ENCODE data around the gene IL22RA2.

DNA sequence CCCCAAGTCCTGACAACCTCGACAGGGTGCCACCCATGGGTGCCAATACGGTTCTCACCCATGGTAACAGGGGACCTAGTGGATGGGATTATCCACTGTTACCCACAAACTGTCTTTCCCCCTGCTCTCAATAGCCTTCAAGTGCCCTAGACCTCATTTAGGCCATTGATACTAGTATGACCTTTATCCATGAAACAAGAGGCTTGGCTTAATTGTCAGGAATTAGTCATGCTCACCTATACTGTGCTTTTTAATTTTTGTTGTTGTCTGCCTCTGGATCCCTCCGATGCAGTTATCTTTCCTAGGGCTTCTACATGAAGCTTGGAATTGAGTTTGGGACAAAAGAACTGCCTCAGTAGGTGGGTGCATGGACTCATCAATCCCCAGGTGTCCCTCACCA, 11.8 kb upstream of the IL22RA2 start:
- no peak for TF ChIP-seq EZH2 (IDR thresholded peaks at IDR 0.05; ENCODE audit: borderline replicate concordance, low read depth, low read length, poor library complexity, severe bottlenecking)
- TF ChIP-seq, protein P1, sequence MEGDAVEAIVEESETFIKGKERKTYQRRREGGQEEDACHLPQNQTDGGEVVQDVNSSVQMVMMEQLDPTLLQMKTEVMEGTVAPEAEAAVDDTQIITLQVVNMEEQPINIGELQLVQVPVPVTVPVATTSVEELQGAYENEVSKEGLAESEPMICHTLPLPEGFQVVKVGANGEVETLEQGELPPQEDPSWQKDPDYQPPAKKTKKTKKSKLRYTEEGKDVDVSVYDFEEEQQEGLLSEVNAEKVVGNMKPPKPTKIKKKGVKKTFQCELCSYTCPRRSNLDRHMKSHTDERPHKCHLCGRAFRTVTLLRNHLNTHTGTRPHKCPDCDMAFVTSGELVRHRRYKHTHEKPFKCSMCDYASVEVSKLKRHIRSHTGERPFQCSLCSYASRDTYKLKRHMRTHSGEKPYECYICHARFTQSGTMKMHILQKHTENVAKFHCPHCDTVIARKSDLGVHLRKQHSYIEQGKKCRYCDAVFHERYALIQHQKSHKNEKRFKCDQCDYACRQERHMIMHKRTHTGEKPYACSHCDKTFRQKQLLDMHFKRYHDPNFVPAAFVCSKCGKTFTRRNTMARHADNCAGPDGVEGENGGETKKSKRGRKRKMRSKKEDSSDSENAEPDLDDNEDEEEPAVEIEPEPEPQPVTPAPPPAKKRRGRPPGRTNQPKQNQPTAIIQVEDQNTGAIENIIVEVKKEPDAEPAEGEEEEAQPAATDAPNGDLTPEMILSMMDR (conservative IDR thresholded peaks at IDR 0.05; ENCODE audit: low read depth, low read length), result no peak
